ENCODE results near the gene PDK1.

The PDK1 gene

GRCh38 chr2:172655091-172655837 lies 99.4 kb downstream of the PDK1 start:
- no peak for DNase-seq

GRCh38 chr2:172655838-172656573 lies 100.1 kb downstream of the PDK1 start:
- no peak for DNase-seq

All from stimulated activated CD4-positive, alpha-beta T cell treated with anti-CD3 and anti-CD28 coated beads, Interleukin-4, amount 100 ng/mL, for 1 hour (primary cell).